GM18858 (cell line): ENCODE measurements around the gene HS6ST3.

Experiments
- ATAC-seq: cut with Tn5 transposase; IDR thresholded peaks from one replicate; pipeline ENCODE4 v1.9.1; 2021; ENCODE audit not compliant: unreplicated experiment

Gene HS6ST3

DNA sequence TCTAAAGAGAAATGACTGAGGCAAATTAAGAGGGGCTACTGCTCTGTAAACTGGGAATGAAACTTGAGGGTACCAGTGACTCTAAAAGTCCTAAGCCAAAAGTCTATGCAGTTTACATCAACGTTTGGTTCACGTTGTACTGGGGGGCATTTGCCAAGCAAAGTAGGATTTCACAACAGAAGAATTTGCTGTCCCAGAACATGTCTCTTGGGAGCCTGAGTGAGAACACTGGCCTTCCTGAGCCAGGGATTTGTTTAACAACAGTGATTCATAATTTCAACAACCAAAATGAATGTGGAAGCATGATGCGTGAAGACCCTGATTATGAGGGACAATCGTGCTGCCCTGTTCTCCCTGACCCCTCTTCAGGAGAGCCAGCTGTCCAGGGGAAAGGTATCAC, 726.4 kb downstream of the HS6ST3 start:
- ATAC-seq = no peak

DNA sequence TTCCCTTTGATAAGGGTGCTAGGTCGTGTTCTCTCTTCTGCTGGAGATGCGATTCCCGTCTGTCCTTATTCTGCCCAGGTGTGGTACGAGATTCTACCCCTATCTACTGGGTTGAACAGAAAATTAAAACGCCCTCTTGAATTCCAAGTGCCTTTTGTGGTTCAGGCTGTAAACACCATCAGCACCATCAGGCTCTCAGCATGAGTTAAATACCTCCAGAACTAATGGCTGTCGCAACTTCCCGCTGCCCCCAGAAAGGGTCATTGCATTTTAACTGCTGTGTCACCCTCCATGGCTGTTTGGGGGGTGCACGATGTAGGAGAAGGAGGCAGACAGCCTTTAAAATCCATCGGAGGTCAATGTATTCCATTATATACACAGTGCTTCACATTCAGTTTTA, 727.0 kb downstream of the HS6ST3 start:
- ATAC-seq = no peak

- ATAC-seq = no peak
These were observed 727.5 kb downstream of the HS6ST3 start for GRCh38 chr13:96817336-96817941.

DNA sequence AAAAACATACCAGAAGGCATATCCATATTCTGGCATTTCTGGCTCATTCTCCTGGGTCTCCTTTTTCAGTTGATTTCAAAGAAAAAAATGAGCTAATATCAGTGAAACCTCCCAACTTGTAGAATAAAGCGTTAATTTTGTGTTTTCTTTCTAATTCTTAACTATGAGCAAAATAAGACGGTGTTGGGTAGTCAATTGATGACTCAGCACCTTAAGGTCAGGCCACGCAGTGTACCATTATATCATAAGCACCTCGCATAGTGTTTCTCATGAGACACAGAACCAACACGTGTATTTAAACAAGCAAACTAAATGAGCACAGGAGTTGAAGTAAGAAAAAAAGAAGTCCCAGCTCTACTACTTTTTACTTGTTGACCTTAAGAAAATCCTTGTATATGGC, 729.5 kb downstream of the HS6ST3 start:
- no peak for ATAC-seq

DNA sequence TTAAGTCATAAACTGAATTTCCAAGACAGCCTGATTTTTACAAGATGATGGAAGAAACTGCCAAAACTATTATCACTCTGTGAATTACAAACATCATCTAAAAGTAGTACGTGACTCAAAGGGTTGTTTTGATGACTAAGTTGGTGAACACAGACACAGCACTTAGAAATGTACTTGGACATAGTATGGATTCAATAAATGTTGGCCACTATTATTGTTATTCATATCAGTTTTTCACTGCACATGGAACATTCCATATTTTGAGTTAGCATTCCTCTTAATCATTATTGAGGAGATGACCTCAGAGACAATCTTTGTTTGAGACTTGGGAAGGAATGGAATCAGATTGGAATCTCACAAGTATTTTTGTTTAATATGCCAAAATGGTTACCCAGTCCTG, 731.5 kb downstream of the HS6ST3 start:
- no peak for ATAC-seq

- ATAC-seq = no peak
These were observed 732.1 kb downstream of the HS6ST3 start for GRCh38 chr13:96821971-96822370.

DNA sequence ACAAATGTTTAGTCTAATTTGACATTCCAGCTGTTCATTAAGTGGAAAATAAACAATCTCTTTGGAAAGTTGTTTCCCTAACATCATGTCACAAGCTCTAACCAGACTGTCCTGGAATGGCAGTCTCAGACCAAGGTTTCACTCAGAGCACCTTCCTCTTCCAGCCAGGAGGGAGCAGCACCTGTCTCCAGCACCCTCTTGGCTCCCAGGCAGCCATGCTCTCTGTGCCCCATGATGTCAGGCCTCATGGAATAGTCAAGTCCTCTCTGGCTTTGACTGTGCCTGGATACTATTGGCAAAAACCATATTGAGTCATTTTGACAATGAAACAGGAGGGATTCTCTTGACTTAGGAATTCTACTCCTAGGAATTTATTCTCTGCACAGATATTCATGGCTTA, 733.0 kb downstream of the HS6ST3 start:
- no peak for ATAC-seq

- no peak for ATAC-seq
These were observed 734.2 kb downstream of the HS6ST3 start for GRCh38 chr13:96824140-96824539.

GRCh38 chr13:96825653-96826052, 735.7 kb downstream of the HS6ST3 start:
- no peak for ATAC-seq

- no peak for ATAC-seq
These were observed 744.7 kb downstream of the HS6ST3 start for GRCh38 chr13:96834626-96835025.

GRCh38 chr13:96835546-96835945, 745.6 kb downstream of the HS6ST3 start:
- ATAC-seq = no peak

DNA sequence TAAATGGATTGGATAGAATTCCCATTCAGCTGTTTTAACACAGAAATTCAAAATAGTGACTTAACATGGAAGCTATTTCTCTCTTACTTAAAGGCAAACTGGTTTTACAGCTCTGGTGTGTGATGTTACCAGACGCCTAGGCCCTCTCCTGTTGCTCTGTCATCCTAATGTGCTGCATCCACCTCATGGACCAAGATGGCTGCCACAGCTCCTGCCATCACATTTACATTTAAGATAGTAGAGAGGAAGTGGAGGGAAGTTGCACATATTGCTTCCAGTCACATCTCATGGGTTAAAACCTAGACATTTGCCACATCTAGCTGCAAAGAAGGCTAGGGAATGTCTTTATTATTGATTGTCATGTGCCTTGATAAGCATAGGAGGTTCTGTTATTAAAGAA, 746.8 kb downstream of the HS6ST3 start:
- no peak for ATAC-seq

DNA sequence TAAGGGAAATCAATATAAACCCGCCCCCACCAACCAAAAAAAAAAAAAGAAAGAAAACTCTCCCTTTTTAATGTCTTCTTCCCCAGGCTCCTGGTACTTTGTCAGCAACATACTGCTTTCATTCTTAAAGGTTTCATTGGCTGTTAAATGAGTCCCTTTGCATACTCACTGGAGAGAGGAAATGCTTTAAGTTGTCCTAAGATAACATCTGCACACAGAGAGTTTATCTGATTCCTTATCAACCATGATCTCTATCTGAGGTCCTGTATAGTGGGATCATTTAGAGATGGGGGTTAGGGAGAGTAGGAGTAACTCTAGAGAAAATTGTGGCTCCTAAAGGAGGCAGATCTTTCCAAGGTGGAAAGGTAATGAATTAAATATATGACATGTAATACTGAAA, 747.9 kb downstream of the HS6ST3 start:
- ATAC-seq = no peak

GRCh38 chr13:96844195-96844594, 754.3 kb downstream of the HS6ST3 start:
- ATAC-seq = no peak

GRCh38 chr13:96844616-96845015, 754.7 kb downstream of the HS6ST3 start:
- no peak for ATAC-seq

DNA sequence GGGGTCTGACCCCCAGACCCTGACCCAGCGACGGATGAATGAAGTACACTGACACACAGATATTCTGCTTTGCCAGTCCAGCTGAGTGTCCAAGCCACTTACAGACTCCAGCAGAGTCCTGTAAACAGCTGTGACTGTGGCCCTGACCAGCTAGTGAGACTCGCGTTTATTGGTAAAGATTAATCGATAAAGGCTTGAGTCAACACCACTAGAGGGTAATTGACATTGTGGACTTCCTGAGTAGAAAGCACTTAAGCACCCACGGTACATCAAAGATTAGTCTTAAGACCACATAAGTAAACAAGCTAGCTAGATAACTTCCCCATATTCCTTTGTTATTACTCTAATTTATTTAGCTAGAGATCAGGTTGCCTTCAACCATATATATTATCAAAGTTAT, 758.4 kb downstream of the HS6ST3 start:
- no peak for ATAC-seq

DNA sequence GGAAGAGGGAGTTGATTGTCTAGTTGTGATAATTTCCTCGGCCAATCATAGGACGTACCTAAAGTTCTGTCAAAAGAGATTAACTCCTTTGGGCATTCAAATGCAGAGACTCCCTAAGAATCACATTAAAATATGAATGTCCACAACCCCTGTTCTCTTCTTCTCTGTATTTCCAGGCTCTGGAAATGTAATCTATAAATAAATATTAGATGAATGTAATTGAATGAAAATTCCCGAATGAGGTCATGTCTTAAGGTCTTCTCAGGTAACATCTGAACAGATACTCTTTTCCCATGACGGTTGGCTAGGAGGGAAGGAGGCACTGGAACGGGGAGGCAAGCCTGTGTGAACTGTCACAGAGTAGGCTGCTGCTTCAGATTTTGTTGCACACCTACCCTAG, 759.2 kb downstream of the HS6ST3 start:
- no peak for ATAC-seq

GRCh38 chr13:96850538-96851145, 760.7 kb downstream of the HS6ST3 start:
- ATAC-seq = no peak

- ATAC-seq = no peak
These were observed 762.0 kb downstream of the HS6ST3 start for GRCh38 chr13:96851856-96852445.

DNA sequence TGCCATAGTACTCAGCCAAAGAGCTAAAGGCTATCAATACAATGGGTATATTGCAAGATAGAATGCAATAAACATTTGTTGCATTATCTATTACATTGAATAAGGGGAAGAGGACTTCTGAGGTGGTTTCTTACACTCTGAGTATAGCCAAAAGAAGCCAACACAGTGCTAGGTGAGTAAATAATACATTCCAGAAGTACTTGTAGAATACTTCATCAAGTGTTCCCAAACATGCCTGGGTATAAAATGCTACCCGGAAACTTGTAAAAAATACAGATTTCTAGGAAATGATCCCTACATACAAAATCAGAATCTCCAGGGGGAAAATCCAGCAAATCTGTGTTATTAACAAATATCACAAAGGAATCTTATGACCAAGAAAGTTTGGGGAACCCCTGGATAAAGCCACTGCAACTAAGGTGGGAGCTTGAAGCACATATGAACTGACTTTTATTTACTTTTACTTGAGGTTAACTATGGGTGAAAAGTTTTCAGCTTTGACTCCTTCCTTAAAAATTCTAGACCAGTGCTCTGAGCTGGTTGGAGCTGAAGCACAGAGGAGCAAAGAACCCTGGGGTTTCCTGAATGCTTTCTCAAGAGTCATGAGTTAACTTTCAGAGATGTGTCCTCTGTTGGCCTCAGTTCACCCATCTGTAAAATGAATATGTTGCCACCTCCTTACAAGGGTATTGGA, 768.4 kb downstream of the HS6ST3 start:
- ATAC-seq = no peak

- no peak for ATAC-seq
These were observed 771.0 kb downstream of the HS6ST3 start for GRCh38 chr13:96860882-96861281.

DNA sequence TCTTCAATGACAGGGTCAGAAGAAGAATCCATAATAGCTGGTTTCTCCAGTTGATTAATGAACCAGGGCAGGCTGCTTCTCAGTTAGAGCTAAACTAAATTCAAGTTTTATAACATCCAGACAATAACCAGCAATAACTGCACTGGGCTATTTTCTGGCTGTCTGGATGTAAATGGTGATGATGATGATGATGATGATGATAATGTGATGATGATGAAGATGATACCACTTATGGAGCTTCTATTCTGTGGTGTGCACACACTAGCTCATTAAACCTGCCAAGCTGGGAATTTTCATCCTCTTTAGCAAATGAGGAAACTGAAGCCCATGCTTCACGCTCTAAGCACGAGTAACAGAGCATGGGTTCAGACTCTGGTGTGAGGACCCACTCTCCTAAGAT, 772.2 kb downstream of the HS6ST3 start:
- no peak for ATAC-seq
